PC-9 (cell line): Measurements from ENCODE around the gene TRAF4.

Source experiments
- CTCF ChIP-seq: fragments of 200-600 bp; sonication (generic); conservative IDR thresholded peaks from 2 replicates; pipeline ENCODE4 v1.6.1; 2017; ENCODE audit warnings: mixed run types, antibody characterized with exemption, mild to moderate bottlenecking, moderate library complexity
- EZH2 ChIP-seq: fragments of 200-600 bp; sonication (generic); IDR thresholded peaks from 2 replicates; pipeline ENCODE4 v1.8.0; 2017; ENCODE audit warnings: antibody characterized with exemption, low read depth

DNA sequence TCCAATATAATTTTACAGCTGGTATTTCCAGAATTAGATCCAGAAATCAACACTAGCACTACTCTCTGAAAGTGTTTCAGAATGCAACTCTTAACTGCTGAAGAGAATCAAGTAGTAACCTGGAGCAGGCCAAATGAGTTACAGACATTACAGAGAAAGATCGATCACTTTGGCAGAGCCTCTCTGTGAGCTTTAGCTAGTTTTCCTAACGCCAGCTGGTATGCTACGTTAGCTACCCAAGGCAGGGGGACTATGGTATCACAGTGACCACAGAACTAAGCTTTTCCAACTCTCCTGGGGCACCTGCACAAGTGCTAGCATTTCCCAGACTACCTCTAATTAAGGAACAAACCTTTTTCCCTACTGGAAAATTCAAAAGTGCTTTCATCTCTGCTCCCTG lies 30.4 kb downstream of the TRAF4 start:
- TF ChIP-seq CTCF (no peak), EZH2 (no peak)
